H9 (cell line): ENCODE measurements around the gene TBC1D1. TPM values are rescaled to one million over a fixed set of nuclear protein-coding genes. Genes with fewer than 3 reads are reported as not detected.

Experiments
- DNase-seq: peaks from one replicate; pipeline ENCODE4 v3.0.0-alpha.2; 2017
- H2AFZ ChIP-seq: one replicate; pipeline ENCODE4 v1.6.1; 2013; ENCODE audit warnings: mild to moderate bottlenecking, low read length, control low read depth, moderate library complexity
- H2AK5ac ChIP-seq: 2 replicates; pipeline ENCODE4 v1.6.1; 2013; ENCODE audit warnings: low read length, control low read depth, mixed read lengths; ENCODE audit not compliant: insufficient read length
- H2BK120ac ChIP-seq: one replicate; pipeline ENCODE4 v1.6.1; 2013; ENCODE audit warnings: low read depth, mild to moderate bottlenecking, low read length, control low read depth, inconsistent platforms; ENCODE audit not compliant: poor library complexity, severe bottlenecking
- H2BK12ac ChIP-seq: 2 replicates; pipeline ENCODE4 v1.6.1; 2013; ENCODE audit warnings: low read length, control low read depth, mixed read lengths, low read depth; ENCODE audit not compliant: insufficient read length
- H2BK15ac ChIP-seq: 2 replicates; pipeline ENCODE4 v1.6.1; 2013; ENCODE audit warnings: low read depth, low read length, control low read depth
- H2BK20ac ChIP-seq: one replicate; pipeline ENCODE4 v1.6.1; 2013; ENCODE audit warnings: low read depth, mild to moderate bottlenecking, low read length, control low read depth, inconsistent platforms; ENCODE audit not compliant: poor library complexity, severe bottlenecking
- H2BK5ac ChIP-seq: 2 replicates; pipeline ENCODE4 v1.6.1; 2013; ENCODE audit warnings: low read length, control low read depth, mixed read lengths; ENCODE audit not compliant: insufficient read length
- H3K14ac ChIP-seq: 2 replicates; pipeline ENCODE4 v1.6.1; 2013; ENCODE audit warnings: low read length, control low read depth; ENCODE audit not compliant: insufficient read depth
- H3K18ac ChIP-seq: 2 replicates; pipeline ENCODE4 v1.6.1; 2013; ENCODE audit warnings: low read depth, mild to moderate bottlenecking, mixed read lengths, low read length, control low read depth; ENCODE audit not compliant: insufficient read length
- H3K23ac ChIP-seq: 2 replicates; pipeline ENCODE4 v1.6.1; 2013; ENCODE audit warnings: low read length, control low read depth, mixed read lengths, low read depth; ENCODE audit not compliant: insufficient read length
- H3K23me2 ChIP-seq: 2 replicates; pipeline ENCODE4 v1.6.1; 2013; ENCODE audit warnings: low read depth, mild to moderate bottlenecking, mixed read lengths, low read length, control low read depth; ENCODE audit not compliant: insufficient read length, poor library complexity, severe bottlenecking
- H3K27ac ChIP-seq: 2 replicates; pipeline ENCODE4 v1.5.1; 2013; ENCODE audit warnings: low read length, control low read depth, mixed read lengths, low read depth; ENCODE audit not compliant: insufficient read length
- H3K27me3 ChIP-seq: 2 replicates; pipeline ENCODE4 v1.6.1; 2013; ENCODE audit warnings: low read length, control low read depth, inconsistent platforms; ENCODE audit not compliant: insufficient read depth
- H3K4ac ChIP-seq: 2 replicates; pipeline ENCODE4 v1.6.1; 2013; ENCODE audit warnings: low read depth, mild to moderate bottlenecking, control low read depth, inconsistent platforms, low read length, moderate library complexity
- H3K4me1 ChIP-seq: 2 replicates; pipeline ENCODE4 v1.6.1; 2013; ENCODE audit warnings: low read length, control low read depth, inconsistent platforms; ENCODE audit not compliant: insufficient read depth
- H3K4me2 ChIP-seq: 2 replicates; pipeline ENCODE4 v1.6.1; 2013; ENCODE audit warnings: low read length, control low read depth, mixed read lengths; ENCODE audit not compliant: insufficient read length, insufficient read depth
- H3K56ac ChIP-seq: 2 replicates; pipeline ENCODE4 v1.6.1; 2013; ENCODE audit warnings: low read depth, mild to moderate bottlenecking, mixed read lengths, low read length, control low read depth; ENCODE audit not compliant: insufficient read length
- H3K79me1 ChIP-seq: 2 replicates; pipeline ENCODE4 v1.6.1; 2013; ENCODE audit warnings: low read depth, mild to moderate bottlenecking, moderate library complexity, low read length, control low read depth, inconsistent platforms; ENCODE audit not compliant: insufficient read depth, poor library complexity, severe bottlenecking
- H3K79me2 ChIP-seq: 2 replicates; pipeline ENCODE4 v1.6.1; 2013; ENCODE audit warnings: low read length, control low read depth, inconsistent platforms; ENCODE audit not compliant: insufficient read depth
- H3K9ac ChIP-seq: 2 replicates; pipeline ENCODE4 v1.6.1; 2013; ENCODE audit warnings: low read length, control low read depth, mixed read lengths; ENCODE audit not compliant: insufficient read length; ENCODE audit errors: extremely low read depth
- H3K9me3 ChIP-seq: one replicate; pipeline ENCODE4 v1.6.1; 2013; ENCODE audit warnings: low read depth, low read length, inconsistent platforms; ENCODE audit not compliant: control insufficient read depth
- H3T11ph ChIP-seq: one replicate; pipeline ENCODE4 v1.6.1; 2013; ENCODE audit warnings: mild to moderate bottlenecking, low read length, control low read depth, inconsistent platforms
- H4K20me1 ChIP-seq: one replicate; pipeline ENCODE4 v1.6.1; 2013; ENCODE audit not compliant: control insufficient read depth, insufficient read length, insufficient read depth
- H4K5ac ChIP-seq: 2 replicates; pipeline ENCODE4 v1.6.1; 2013; ENCODE audit warnings: low read depth, mild to moderate bottlenecking, mixed read lengths, low read length, control low read depth; ENCODE audit not compliant: insufficient read length
- H4K8ac ChIP-seq: replicated peaks from 2 replicates; pipeline ENCODE4 v1.6.1; 2013; ENCODE audit warnings: low read length, control low read depth, mixed read lengths, low read depth; ENCODE audit not compliant: insufficient read length
- H4K91ac ChIP-seq: 2 replicates; pipeline ENCODE4 v1.6.1; 2013; ENCODE audit warnings: low read depth, mild to moderate bottlenecking, moderate library complexity, mixed read lengths, low read length, control low read depth; ENCODE audit not compliant: insufficient read length
- H3K27ac Mint-ChIP-seq, 3 experiments: 2 replicates in 2 of 3; 3 replicates in 1 of 3; pipeline ENCODE4 v1.8.0; 2020 to 2021; ENCODE audit warnings: mixed read lengths in 3 of 3, mild to moderate bottlenecking in 1 of 3, moderate library complexity in 1 of 3
- H3K27me3 Mint-ChIP-seq: 2 replicates; pipeline ENCODE4 v1.8.0; 2021; ENCODE audit warnings: low read depth, mild to moderate bottlenecking, moderate library complexity, mixed read lengths
- H3K36me3 Mint-ChIP-seq, 3 experiments: 2 replicates in 2 of 3; 3 replicates in 1 of 3; pipeline ENCODE4 v1.8.0; 2020 to 2021; ENCODE audit warnings: low read depth in 3 of 3, mixed read lengths in 3 of 3; ENCODE audit not compliant: insufficient read depth in 1 of 3
- H3K4me1 Mint-ChIP-seq, 2 experiments: 2 replicates each; pipeline ENCODE4 v1.8.0; 2020; ENCODE audit warnings: mixed read lengths in 2 of 2
- H3K4me3 Mint-ChIP-seq, 2 experiments: 2 replicates in 1 of 2; 3 replicates in 1 of 2; pipeline ENCODE4 v1.8.0; 2020 to 2021; ENCODE audit warnings: mild to moderate bottlenecking in 2 of 2, mixed read lengths in 2 of 2, moderate library complexity in 1 of 2
- H3K9me3 Mint-ChIP-seq, 2 experiments: 2 replicates in 1 of 2; 3 replicates in 1 of 2; pipeline ENCODE4 v1.8.0; 2020; ENCODE audit warnings: mild to moderate bottlenecking in 2 of 2, mixed read lengths in 2 of 2, moderate library complexity in 1 of 2
- CTCF ChIP-seq: fragments of 200-600 bp; sonication (generic); conservative IDR thresholded peaks from 3 replicates; pipeline ENCODE4 v1.8.0; 2021; ENCODE audit warnings: antibody characterized with exemption, mild to moderate bottlenecking
- WGBS: extraction: QIAGEN DNeasy Blood & Tissue Kit; methylation state at CpG from one replicate; pipeline ENCODE4 v1.1.7; 2013; ENCODE audit warnings: missing lambda C conversion rate, low lambda C conversion rate, mixed read lengths; ENCODE audit not compliant: insufficient read length; ENCODE audit errors: extremely low coverage; 5-methylcytosine and 5-hydroxymethylcytosine counted together
- total RNA-seq: library from RNA; stranded (reverse); gene quantifications from 2 replicates; pipeline ENCODE4 v1.2.1, GENCODE V29; 2021

TBC1D1 gene
- total RNA-seq, 1 experiment from 2014 or later, result 109 TPM

GRCh38 chr4:38120772-38121171, 229.9 kb downstream of the TBC1D1 start:
- Histone ChIP-seq H3K4me1 (peaks cover 8% of the 10 kb centered on the region), H3K27ac (no peak overlapping the region), H4K20me1 (no peaks in the 10 kb centered on the region), H4K5ac (no peak overlapping the region), H2BK120ac (no peak overlapping the region), H3T11ph (no peak overlapping the region), H4K91ac (no peak overlapping the region), H4K8ac (no peak overlapping the region), H3K4me2 (no peak overlapping the region), H3K4ac (no peak overlapping the region), H3K18ac (no peak overlapping the region), H3K79me2 (no peaks in the 10 kb centered on the region), H2BK5ac (no peak overlapping the region), H3K56ac (no peak overlapping the region), H3K9ac (no peak overlapping the region), H2AK5ac (no peak overlapping the region), H3K79me1 (no peaks in the 10 kb centered on the region), H3K27me3 (no peaks in the 10 kb centered on the region), H3K9me3 (no peaks in the 10 kb centered on the region), H2BK12ac (no peak overlapping the region), H3K23me2 (no peaks in the 10 kb centered on the region), H2AFZ (no peak overlapping the region), H3K23ac (no peak overlapping the region), H2BK20ac (no peak overlapping the region), H3K14ac (no peak overlapping the region), H2BK15ac (no peak overlapping the region)
- WGBS, result no CpG with 5 or more reads among the region's 4 CpGs
- no peak for TF ChIP-seq CTCF
- Mint-ChIP-seq H3K9me3 (no peaks in the 10 kb centered on the region), H3K4me1 (peaks cover 17 to 21% of the 10 kb centered on the region in 2 experiments), H3K27me3 (peaks cover 11% of the 10 kb centered on the region), H3K27ac (peak overlapping the region in 2 of 3 experiments; percentile 42 to 59; a peak in 4 of 7 replicates), H3K36me3 (peaks cover 24 to 46% (median 44%) of the 10 kb centered on the region in 3 experiments), H3K4me3 (no peak overlapping the region)
- DNase-seq, result no peak
